ENCODE results near the gene DZIP1. TPM values are rescaled to one million over a fixed set of nuclear protein-coding genes. Genes with fewer than 3 reads are reported as not detected.
"Not testable (repeated sequence)": the region's sequence is repeated elsewhere in the genome, so short reads cannot be mapped to it uniquely, and the experiment has no call there.

The DZIP1 gene
- total RNA-seq = not detected

- Mint-ChIP-seq H3K36me3 (no peaks in the 10 kb centered on the region), H3K4me3 (peak within 1 kb of the TSS; percentile 67), H3K27me3 (peaks cover 28 to 36% of the 10 kb centered on the region in 2 donors), H3K27ac (no peak within 1 kb of the TSS), H3K9me3 (no peaks in the 10 kb centered on the region), H3K4me1 (ENCODE audit: low read depth in 2 of 2) (peaks cover 4 to 6% of the 10 kb centered on the region in 2 donors)
- DNase-seq (ENCODE audit: low spot score) (no peak), ATAC-seq (peak; percentile 71 to 74)
Observed at GRCh38 chr13:95644601-95645052, at the start of gene DZIP1. DZIP1 (minus strand) TSS chr13:95644706; CDS start chr13:95642029, 2,677 bp downstream.

GRCh38 chr13:95690986-95691385, 46.5 kb upstream of the DZIP1 start:
- ATAC-seq, H3K9me3 Mint-ChIP-seq: not testable (repeated sequence)

GRCh38 chr13:95689582-95689926, 45.0 kb upstream of the DZIP1 start:
- Mint-ChIP-seq H3K4me1 (ENCODE audit: low read depth in 2 of 2) (peaks cover 44 to 46% of the 10 kb centered on the region in 2 donors), H3K4me3 (peak overlapping the region; percentile 55), H3K9me3 (peaks cover 4% of the 10 kb centered on the region), H3K36me3 (peaks cover 14% of the 10 kb centered on the region), H3K27me3 (no peaks in the 10 kb centered on the region), H3K27ac (peak overlapping the region; percentile 15 to 34)
- ATAC-seq (no peak), DNase-seq (ENCODE audit: low spot score) (no peak)

More at GRCh38 chr13:95690986-95691385, 46.5 kb upstream of the DZIP1 start:
- H3K4me1 Mint-ChIP-seq (ENCODE audit: low read depth in 2 of 2) = peaks cover 36 to 41% of the 10 kb centered on the region in 2 donors
- not testable (repeated sequence) for DNase-seq (ENCODE audit: low spot score); H3K27ac Mint-ChIP-seq; H3K4me3 Mint-ChIP-seq; H3K27me3 Mint-ChIP-seq
- H3K36me3 Mint-ChIP-seq = peaks cover 14% of the 10 kb centered on the region

- not testable (repeated sequence) for DNase-seq (ENCODE audit: low spot score); H3K27ac Mint-ChIP-seq; H3K9me3 Mint-ChIP-seq; H3K4me3 Mint-ChIP-seq; H3K27me3 Mint-ChIP-seq; ATAC-seq
- peaks cover 20% of the 10 kb centered on the region for H3K36me3 Mint-ChIP-seq
- peaks cover 58 to 82% of the 10 kb centered on the region in 2 donors for H3K4me1 Mint-ChIP-seq (ENCODE audit: low read depth in 2 of 2)
Observed at GRCh38 chr13:95684960-95685359, 40.5 kb upstream of the DZIP1 start.

GRCh38 chr13:95684418-95684817, 39.9 kb upstream of the DZIP1 start:
- DNase-seq (ENCODE audit: low spot score) (no peak), ATAC-seq (no peak)
- no peak overlapping the region for H3K27ac Mint-ChIP-seq
- H3K36me3 Mint-ChIP-seq = peaks cover 18% of the 10 kb centered on the region
- H3K4me3 Mint-ChIP-seq = no peak overlapping the region
- no peaks in the 10 kb centered on the region for H3K27me3 Mint-ChIP-seq
- peaks cover 61 to 82% of the 10 kb centered on the region in 2 donors for H3K4me1 Mint-ChIP-seq (ENCODE audit: low read depth in 2 of 2)
- peaks cover 4% of the 10 kb centered on the region for H3K9me3 Mint-ChIP-seq

GRCh38 chr13:95679722-95680121, 35.2 kb upstream of the DZIP1 start:
- ATAC-seq = no peak
- H3K4me1 Mint-ChIP-seq (ENCODE audit: low read depth in 2 of 2) = peaks cover 54 to 79% of the 10 kb centered on the region in 2 donors
- H3K27me3 Mint-ChIP-seq = no peaks in the 10 kb centered on the region
- no peak for DNase-seq (ENCODE audit: low spot score)
- H3K4me3 Mint-ChIP-seq = peak overlapping the region; percentile 100
- peak overlapping the region; percentile 21 to 22 for H3K27ac Mint-ChIP-seq
- peaks cover 6% of the 10 kb centered on the region for H3K36me3 Mint-ChIP-seq
- no peaks in the 10 kb centered on the region for H3K9me3 Mint-ChIP-seq

- Mint-ChIP-seq H3K4me3 (peak overlapping the region; percentile 100), H3K9me3 (no peaks in the 10 kb centered on the region), H3K36me3 (peaks cover 6% of the 10 kb centered on the region), H3K27ac (peak overlapping the region; percentile 89 to 94), H3K4me1 (ENCODE audit: low read depth in 2 of 2) (peaks cover 49 to 75% of the 10 kb centered on the region in 2 donors), H3K27me3 (no peaks in the 10 kb centered on the region)
- no peak for ATAC-seq
- no peak for DNase-seq (ENCODE audit: low spot score)
Observed at GRCh38 chr13:95678967-95679366, 34.5 kb upstream of the DZIP1 start.

GRCh38 chr13:95677564-95678266, 33.2 kb upstream of the DZIP1 start:
- DNase-seq (ENCODE audit: low spot score) = no peak
- Mint-ChIP-seq H3K36me3 (peaks cover 6% of the 10 kb centered on the region), H3K27me3 (no peaks in the 10 kb centered on the region), H3K27ac (peak overlapping the region; percentile 89 to 94), H3K4me1 (ENCODE audit: low read depth in 2 of 2) (peaks cover 45 to 71% of the 10 kb centered on the region in 2 donors), H3K4me3 (peak overlapping the region; percentile 100), H3K9me3 (no peaks in the 10 kb centered on the region)
- ATAC-seq = no peak

GRCh38 chr13:95676762-95677563, 32.5 kb upstream of the DZIP1 start, which contains the start of gene DNAJC3:
DNAJC3 (plus strand) TSS chr13:95677139; CDS start chr13:95677256, 117 bp downstream.
- Mint-ChIP-seq H3K27me3 (no peaks in the 10 kb centered on the region), H3K9me3 (no peaks in the 10 kb centered on the region), H3K36me3 (peaks cover 6% of the 10 kb centered on the region), H3K4me3 (peak within 1 kb of the TSS; percentile 100), H3K27ac (peak within 1 kb of the TSS; percentile 94 to 97), H3K4me1 (ENCODE audit: low read depth in 2 of 2) (peaks cover 39 to 64% of the 10 kb centered on the region in 2 donors)
- ATAC-seq (peak; percentile 98 to 99), DNase-seq (ENCODE audit: low spot score) (peak; percentile 100)

GRCh38 chr13:95676105-95676761, 31.7 kb upstream of the DZIP1 start:
- Mint-ChIP-seq H3K27ac (peak overlapping the region; percentile 94 to 97), H3K27me3 (no peaks in the 10 kb centered on the region), H3K36me3 (peaks cover 2% of the 10 kb centered on the region), H3K4me1 (ENCODE audit: low read depth in 2 of 2) (peaks cover 34 to 56% of the 10 kb centered on the region in 2 donors), H3K9me3 (peaks cover under 1% of the 10 kb centered on the region), H3K4me3 (peak overlapping the region; percentile 100)
- no peak for ATAC-seq
- no peak for DNase-seq (ENCODE audit: low spot score)

- Mint-ChIP-seq H3K36me3 (peaks cover 38% of the 10 kb centered on the region), H3K27ac (no peak overlapping the region), H3K4me1 (ENCODE audit: low read depth in 2 of 2) (peaks cover 14 to 20% of the 10 kb centered on the region in 2 donors), H3K27me3 (peaks cover 0 to 18% of the 10 kb centered on the region in 2 donors), H3K4me3 (no peak overlapping the region), H3K9me3 (peaks cover 21% of the 10 kb centered on the region)
- DNase-seq (ENCODE audit: low spot score) = no peak
- no peak for ATAC-seq
Observed at GRCh38 chr13:95671597-95671996, 27.1 kb upstream of the DZIP1 start.

- not testable (repeated sequence) for H3K4me3 Mint-ChIP-seq; H3K4me1 Mint-ChIP-seq (ENCODE audit: low read depth in 2 of 2); DNase-seq (ENCODE audit: low spot score); H3K27ac Mint-ChIP-seq; ATAC-seq
- peaks cover 60% of the 10 kb centered on the region for H3K36me3 Mint-ChIP-seq
- peaks cover 10 to 44% of the 10 kb centered on the region in 2 donors for H3K27me3 Mint-ChIP-seq
- H3K9me3 Mint-ChIP-seq = peaks cover 36% of the 10 kb centered on the region
Observed at GRCh38 chr13:95667235-95667634, 22.7 kb upstream of the DZIP1 start.

GRCh38 chr13:95660981-95661581, 16.6 kb upstream of the DZIP1 start:
- Mint-ChIP-seq H3K36me3 (peaks cover 18% of the 10 kb centered on the region), H3K4me1 (ENCODE audit: low read depth in 2 of 2) (no peaks in the 10 kb centered on the region), H3K27me3 (peaks cover 14 to 43% of the 10 kb centered on the region in 2 donors), H3K27ac (no peak overlapping the region), H3K9me3 (peaks cover 12% of the 10 kb centered on the region), H3K4me3 (no peak overlapping the region)
- DNase-seq (ENCODE audit: low spot score) (no peak), ATAC-seq (no peak)

Measured in natural killer cell treated with Interleukin-12 subunit alpha and Interleukin-12 subunit beta and Interleukin-15 and Interleukin-18, amount 100 ng/mL, for 72 hours (primary cell).